GM10248 (cell line): ENCODE results near the gene CPED1.

Source experiments
- CTCF ChIA-PET: fragments of 300-600 bp; sonication (Branson Sonifier 250); formaldehyde crosslinking; extraction: SDS; loops from one replicate; lab custom pipeline; 2021; ENCODE audit warnings: antibody characterized with exemption; lab: Yijun Ruan, JAX
- POLR2A ChIA-PET: fragments of 350-650 bp; sonication (Branson Sonifier 250); formaldehyde crosslinking; extraction: SDS; loops from one replicate; lab custom pipeline; 2020; ENCODE audit warnings: antibody characterized with exemption; lab: Yijun Ruan, JAX
- DNase-seq: peaks from one replicate; pipeline ENCODE4 v3.0.0; 2012; ENCODE audit errors: extremely low spot score
- CTCF ChIP-seq: IDR thresholded peaks from 2 replicates; pipeline ENCODE4 v1.5.1; 2012; ENCODE audit warnings: mild to moderate bottlenecking, low read depth; ENCODE audit errors: extremely low read depth, missing control alignments, control extremely low read depth

The CPED1 gene

GRCh38 chr7:121019018-121019417 lies 30.5 kb downstream of the CPED1 start:
- POLR2A ChIA-PET = no interaction called here
- no peak for TF ChIP-seq CTCF
- no peak for DNase-seq
- CTCF ChIA-PET = no interaction called here

GRCh38 chr7:121020249-121020988 lies 31.9 kb downstream of the CPED1 start:
- ChIA-PET CTCF (interaction anchor here (1.5 kb wide), 1 partner anchor 10 kb away, joined by 4 read pairs; no protein-coding TSS in a partner anchor), POLR2A (no interaction called here)
- DNase-seq = no peak

GRCh38 chr7:121020989-121021969 lies 32.8 kb downstream of the CPED1 start:
- no peak for DNase-seq
- ChIA-PET POLR2A (no interaction called here), CTCF (interaction anchor here (1.5 kb wide), 1 partner anchor 9 kb away, joined by 4 read pairs; no protein-coding TSS in a partner anchor)
- no peak for TF ChIP-seq CTCF

More at GRCh38 chr7:121020249-121020988, 31.9 kb downstream of the CPED1 start:
- no peak for TF ChIP-seq CTCF

- CTCF ChIA-PET = interaction anchor here (1.2 kb wide), 1 partner anchor 14 kb away, joined by 3 read pairs; no protein-coding TSS in a partner anchor
- TF ChIP-seq CTCF = no peak
- DNase-seq = no peak
- POLR2A ChIA-PET = no interaction called here
These were observed 34.7 kb downstream of the CPED1 start for GRCh38 chr7:121023194-121023593.

GRCh38 chr7:121023683-121024511 lies 35.4 kb downstream of the CPED1 start:
- DNase-seq = no peak
- POLR2A ChIA-PET = no interaction called here

More at GRCh38 chr7:121023683-121024511, 35.4 kb downstream of the CPED1 start:
- CTCF ChIA-PET = interaction anchor here (1.2 kb wide), 1 partner anchor 15 kb away, joined by 3 read pairs; no protein-coding TSS in a partner anchor
- TF ChIP-seq CTCF = no peak
